ENCODE measurements around the gene AGAP3. TPM values are rescaled to one million over a fixed set of nuclear protein-coding genes. Genes with fewer than 3 reads are reported as not detected.
A peak's percentile ranks its signal among the peaks of the same experiment; 100 is the strongest.

Gene AGAP3
- total RNA-seq, 1 experiment from 2014 or later: 103 TPM

DNA sequence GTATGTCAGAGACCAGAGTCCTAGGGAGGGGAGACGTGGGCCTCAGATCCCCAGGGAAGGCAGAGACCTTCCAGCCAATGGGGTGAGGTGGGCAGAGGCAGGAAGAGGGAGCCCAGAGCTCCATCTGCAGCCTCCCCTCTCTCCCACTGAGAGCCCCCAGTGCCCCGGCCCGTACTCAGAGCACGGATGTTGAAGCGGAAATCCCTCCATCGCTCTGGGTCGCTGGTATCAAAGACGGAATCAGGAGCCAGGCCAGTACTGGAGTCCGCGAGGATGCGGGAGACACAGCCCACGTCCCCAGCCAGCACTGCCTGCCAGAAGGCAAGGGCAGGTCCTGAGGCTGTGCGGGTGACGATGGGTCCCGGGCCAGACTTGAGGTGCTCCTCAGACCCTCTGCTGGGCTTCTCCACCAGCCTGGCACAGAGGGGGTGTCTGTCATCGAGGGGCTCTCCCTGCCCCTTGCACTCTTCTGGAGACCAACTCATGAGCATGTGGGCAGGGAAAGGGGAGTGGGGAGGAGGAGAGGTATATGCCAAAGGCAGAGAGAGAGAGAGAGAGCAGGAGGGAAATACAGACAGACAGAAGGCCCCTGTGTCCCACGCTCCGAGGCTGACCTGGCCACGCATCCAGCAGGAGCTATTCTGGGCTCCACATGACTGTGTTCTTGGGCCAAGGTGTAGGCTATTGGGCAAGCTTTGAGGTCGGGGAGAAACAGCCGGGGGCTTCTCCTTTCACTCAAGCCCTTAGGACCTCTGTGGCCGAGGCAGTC is 100.5 kb downstream of the AGAP3 start, which contains the start of gene ASB10:
ASB10 (minus strand) TSS at position 611 of the 769 bp plus-strand sequence; CDS start at position 491, 120 bp downstream.
- BruUV-seq (replicated peaks): no TSS peak
- Histone ChIP-seq H3K36me3 (ENCODE audit: control insufficient read depth, insufficient read depth, low read length) (no peaks in the 10 kb centered on the region), H3K4me3 (ENCODE audit: low read depth in 2 of 2, low read length in 2 of 2) (no peak within 1 kb of the TSS), H3K4me1 (ENCODE audit: control insufficient read depth, insufficient read depth, low read length) (no peaks in the 10 kb centered on the region), H3K9me3 (ENCODE audit: control insufficient read depth, insufficient read depth, low read depth, low read length) (no peaks in the 10 kb centered on the region), H3K27ac (ENCODE audit: low read length) (no peak within 1 kb of the TSS), H3K27me3 (ENCODE audit: control insufficient read depth, insufficient read depth, low read length) (no peaks in the 10 kb centered on the region)
- in situ Hi-C loops (cut with HindIII; ENCODE audit: low pct_unique_long_range_greater_than_20kb, low sequenced_read_pairs) (no loop called here), intact Hi-C loops (cut with micrococcal nuclease; ENCODE audit: unreplicated experiment) (no loop called here)
- ChIA-PET CTCF (no interaction called here), POLR2A (no interaction called here)
- peak; percentile 31; the same call in 1 of the 2 replicates for ATAC-seq
- TF ChIP-seq REST (IDR thresholded peaks at IDR 0.05; ENCODE audit: insufficient read depth in 1 of 2, low read depth in 2 of 2, low read length in 1 of 2): no peak
- TF ChIP-seq, protein P1, sequence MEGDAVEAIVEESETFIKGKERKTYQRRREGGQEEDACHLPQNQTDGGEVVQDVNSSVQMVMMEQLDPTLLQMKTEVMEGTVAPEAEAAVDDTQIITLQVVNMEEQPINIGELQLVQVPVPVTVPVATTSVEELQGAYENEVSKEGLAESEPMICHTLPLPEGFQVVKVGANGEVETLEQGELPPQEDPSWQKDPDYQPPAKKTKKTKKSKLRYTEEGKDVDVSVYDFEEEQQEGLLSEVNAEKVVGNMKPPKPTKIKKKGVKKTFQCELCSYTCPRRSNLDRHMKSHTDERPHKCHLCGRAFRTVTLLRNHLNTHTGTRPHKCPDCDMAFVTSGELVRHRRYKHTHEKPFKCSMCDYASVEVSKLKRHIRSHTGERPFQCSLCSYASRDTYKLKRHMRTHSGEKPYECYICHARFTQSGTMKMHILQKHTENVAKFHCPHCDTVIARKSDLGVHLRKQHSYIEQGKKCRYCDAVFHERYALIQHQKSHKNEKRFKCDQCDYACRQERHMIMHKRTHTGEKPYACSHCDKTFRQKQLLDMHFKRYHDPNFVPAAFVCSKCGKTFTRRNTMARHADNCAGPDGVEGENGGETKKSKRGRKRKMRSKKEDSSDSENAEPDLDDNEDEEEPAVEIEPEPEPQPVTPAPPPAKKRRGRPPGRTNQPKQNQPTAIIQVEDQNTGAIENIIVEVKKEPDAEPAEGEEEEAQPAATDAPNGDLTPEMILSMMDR (IDR thresholded peaks at IDR 0.05): no peak
- no peak for TF ChIP-seq TCF7L2 (IDR thresholded peaks at IDR 0.05; ENCODE audit: low read depth, low read length)
- no peak for TF ChIP-seq SIN3A (IDR thresholded peaks at IDR 0.05; ENCODE audit: borderline replicate concordance, insufficient read depth, low read depth, low read length)
- TF ChIP-seq POLR2AphosphoS5 (IDR thresholded peaks at IDR 0.05; ENCODE audit: low read depth, low read length): no peak
- no peak for DNase-seq (ENCODE audit: low read depth, low spot score)

DNA sequence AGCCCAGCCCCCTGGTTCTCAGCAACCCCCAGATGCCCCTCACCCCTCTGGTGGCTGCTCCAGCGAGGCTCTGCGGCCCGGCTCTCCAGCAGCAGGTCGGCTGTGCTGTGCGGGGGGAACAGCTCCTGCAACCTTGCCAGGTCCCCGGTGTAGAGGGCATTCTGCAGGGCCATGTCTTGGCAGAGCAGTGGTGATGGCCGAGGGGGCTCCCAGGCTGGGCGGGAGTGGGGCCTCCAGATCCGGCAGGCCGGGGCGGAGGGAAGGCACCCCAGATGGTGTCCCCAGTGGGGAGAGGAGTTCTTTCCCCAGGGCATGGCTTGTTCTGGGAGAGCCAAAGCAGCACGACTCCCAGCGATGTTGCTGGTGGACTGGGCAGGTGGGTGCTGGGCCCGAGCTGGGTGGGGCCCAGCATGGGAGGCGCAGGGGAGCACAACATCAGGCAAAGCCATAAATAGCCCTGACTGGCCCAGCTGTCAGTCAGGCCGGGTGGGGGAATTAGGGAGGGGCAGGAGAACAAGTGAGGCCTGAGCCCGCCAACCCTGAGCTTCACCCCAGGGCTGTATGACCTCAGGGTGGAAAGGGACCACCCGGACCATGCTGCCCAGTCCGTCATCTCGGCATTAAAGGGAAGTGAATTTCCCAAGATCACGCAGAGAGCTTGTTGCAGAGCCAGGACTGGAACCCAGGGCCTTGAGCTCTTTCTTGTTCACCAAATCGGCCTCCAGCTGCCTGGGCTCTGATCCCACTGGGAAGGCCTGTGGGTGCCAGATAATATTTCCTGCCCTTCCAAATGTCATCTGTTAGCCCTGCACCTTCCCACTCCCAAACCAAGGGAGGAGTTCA is 101.4 kb downstream of the AGAP3 start:
- CTCF ChIA-PET: no interaction called here
- no peaks in the 10 kb centered on the region for H3K4me1 ChIP-seq (ENCODE audit: control insufficient read depth, insufficient read depth, low read length)
- H3K9me3 ChIP-seq (ENCODE audit: control insufficient read depth, insufficient read depth, low read depth, low read length): no peaks in the 10 kb centered on the region
- POLR2A ChIA-PET: no interaction called here
- H3K27me3 ChIP-seq (ENCODE audit: control insufficient read depth, insufficient read depth, low read length): no peaks in the 10 kb centered on the region
- no peak for TF ChIP-seq TCF7L2 (IDR thresholded peaks at IDR 0.05; ENCODE audit: low read depth, low read length)
- no peak for TF ChIP-seq REST (IDR thresholded peaks at IDR 0.05; ENCODE audit: insufficient read depth in 1 of 2, low read depth in 2 of 2, low read length in 1 of 2)
- TF ChIP-seq, protein P1 (IDR thresholded peaks at IDR 0.05): no peak
- no peak for TF ChIP-seq SIN3A (IDR thresholded peaks at IDR 0.05; ENCODE audit: borderline replicate concordance, insufficient read depth, low read depth, low read length)
- no peak for TF ChIP-seq POLR2AphosphoS5 (IDR thresholded peaks at IDR 0.05; ENCODE audit: low read depth, low read length)
- H3K27ac ChIP-seq (ENCODE audit: low read length): no peak overlapping the region
- no peak for ATAC-seq
- no TSS peak for BruUV-seq (replicated peaks)
- no peaks in the 10 kb centered on the region for H3K36me3 ChIP-seq (ENCODE audit: control insufficient read depth, insufficient read depth, low read length)
- DNase-seq (ENCODE audit: low read depth, low spot score): no peak
- intact Hi-C loops (cut with micrococcal nuclease; ENCODE audit: unreplicated experiment) (no loop called here), in situ Hi-C loops (cut with HindIII; ENCODE audit: low pct_unique_long_range_greater_than_20kb, low sequenced_read_pairs) (no loop called here)
- no peak overlapping the region for H3K4me3 ChIP-seq (ENCODE audit: low read depth in 2 of 2, low read length in 2 of 2)

Data from Panc1 (cell line).